Activated T-cell treated with anti-CD3 and anti-CD28 coated beads, Interleukin-2, amount 50 U/mL, for 4 hours (primary cell): ENCODE results near the gene DPH2. TPM values are rescaled to one million over a fixed set of nuclear protein-coding genes. Genes with fewer than 3 reads are reported as not detected.

Experiments used
- ATAC-seq, 2 donors: fragments of 200-7000 bp; cut with Tn5 transposase; one replicate each; pipeline ENCODE4 v1.10.0; 2021
- DNase-seq: peaks from one replicate; pipeline ENCODE4 v3.0.0-alpha.2; 2020
- H3K27me3 Mint-ChIP-seq: one replicate; pipeline ENCODE4 v1.8.0; 2021; ENCODE audit warnings: low read depth, mixed read lengths
- H3K36me3 Mint-ChIP-seq: one replicate; pipeline ENCODE4 v1.8.0; 2022; ENCODE audit warnings: mixed read lengths; ENCODE audit not compliant: insufficient read depth
- H3K4me1 Mint-ChIP-seq: one replicate; pipeline ENCODE4 v1.8.0; 2021; ENCODE audit warnings: low read depth, mixed read lengths
- H3K4me3 Mint-ChIP-seq: one replicate; pipeline ENCODE4 v1.8.0; 2021; ENCODE audit warnings: mild to moderate bottlenecking, moderate library complexity, mixed read lengths
- H3K9me3 Mint-ChIP-seq: one replicate; pipeline ENCODE4 v1.8.0; 2021; ENCODE audit warnings: mixed read lengths
- total RNA-seq, 3 donors: library from RNA; stranded (reverse); gene quantifications; one replicate each; pipeline ENCODE4 v1.2.1, GENCODE V29; 2021

The DPH2 gene, protein sequence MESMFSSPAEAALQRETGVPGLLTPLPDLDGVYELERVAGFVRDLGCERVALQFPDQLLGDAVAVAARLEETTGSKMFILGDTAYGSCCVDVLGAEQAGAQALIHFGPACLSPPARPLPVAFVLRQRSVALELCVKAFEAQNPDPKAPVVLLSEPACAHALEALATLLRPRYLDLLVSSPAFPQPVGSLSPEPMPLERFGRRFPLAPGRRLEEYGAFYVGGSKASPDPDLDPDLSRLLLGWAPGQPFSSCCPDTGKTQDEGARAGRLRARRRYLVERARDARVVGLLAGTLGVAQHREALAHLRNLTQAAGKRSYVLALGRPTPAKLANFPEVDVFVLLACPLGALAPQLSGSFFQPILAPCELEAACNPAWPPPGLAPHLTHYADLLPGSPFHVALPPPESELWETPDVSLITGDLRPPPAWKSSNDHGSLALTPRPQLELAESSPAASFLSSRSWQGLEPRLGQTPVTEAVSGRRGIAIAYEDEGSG
- total RNA-seq = 100 to 1,000 TPM; 128 to 151 (median 145) TPM

DNA sequence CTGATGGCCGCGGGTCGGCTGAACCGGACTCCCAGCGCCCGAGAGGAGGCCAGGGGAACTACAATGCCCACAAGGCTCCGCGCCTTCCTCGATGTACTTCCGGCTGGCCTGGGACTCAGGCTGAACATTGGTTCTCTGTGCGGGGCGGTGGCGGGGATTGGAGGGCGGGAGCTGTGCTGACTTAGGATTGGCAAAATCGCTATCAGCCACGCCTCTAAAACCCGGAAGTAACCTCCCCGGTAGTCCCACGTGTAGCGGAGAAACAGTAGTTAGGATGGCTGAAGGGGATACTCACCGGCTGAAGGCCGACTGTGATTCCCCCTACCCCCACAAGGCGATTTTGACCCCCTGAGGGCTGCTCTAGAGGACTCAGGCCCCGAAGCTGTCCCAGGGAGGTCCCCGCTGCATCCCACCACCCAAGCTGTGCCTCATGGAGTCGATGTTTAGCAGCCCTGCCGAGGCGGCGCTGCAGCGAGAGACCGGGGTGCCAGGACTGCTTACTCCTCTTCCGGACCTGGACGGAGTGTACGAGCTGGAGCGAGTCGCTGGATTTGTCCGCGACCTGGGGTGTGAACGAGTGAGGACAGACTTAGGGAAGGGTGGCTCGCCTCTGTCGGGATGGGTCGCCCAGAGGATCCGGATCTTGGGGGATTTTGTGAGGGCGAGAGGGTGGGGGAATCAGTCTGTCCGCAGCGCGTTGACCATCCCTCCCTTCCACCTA lies at the start of gene DPH2:
TSS of gene DPH2 (plus strand) at position 265 of the 721 bp plus-strand sequence. CDS start at position 431, 166 bp downstream.
- DNase-seq = peak; percentile 93

DNA sequence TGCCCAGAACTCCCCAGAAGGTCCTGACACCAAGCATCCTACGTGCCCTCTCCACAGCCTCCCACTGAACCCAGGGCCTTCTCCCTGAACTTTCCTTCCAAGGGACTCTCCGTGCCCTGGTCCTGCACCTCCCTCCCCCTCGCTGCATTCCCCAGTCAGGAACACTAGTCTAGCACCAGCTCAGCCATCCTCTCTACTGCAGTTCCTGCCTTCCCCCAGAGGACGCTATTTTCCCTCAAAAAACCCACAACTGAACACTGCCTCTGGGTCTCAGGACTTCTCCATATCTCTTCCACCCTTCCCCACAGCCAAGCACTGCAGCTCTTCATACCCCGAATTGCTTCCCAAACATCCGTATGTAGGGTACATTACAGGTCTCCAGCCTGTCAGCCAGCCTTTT lies 48.8 kb upstream of the DPH2 start:
- DNase-seq = no peak
- Mint-ChIP-seq H3K27me3 (no peaks in the 10 kb centered on the region), H3K9me3 (no peaks in the 10 kb centered on the region), H3K4me1 (no peaks in the 10 kb centered on the region), H3K4me3 (no peak overlapping the region), H3K36me3 (peaks cover 13% of the 10 kb centered on the region)
- ATAC-seq = no peak

More for the DNA sequence above, at the start of gene DPH2:
- peak; percentile 90 to 92 for ATAC-seq
- Mint-ChIP-seq H3K4me3 (peak within 1 kb of the TSS; percentile 99), H3K4me1 (peaks cover 32% of the 10 kb centered on the region), H3K36me3 (peaks cover 22% of the 10 kb centered on the region), H3K27me3 (no peaks in the 10 kb centered on the region), H3K9me3 (no peaks in the 10 kb centered on the region)

DNA sequence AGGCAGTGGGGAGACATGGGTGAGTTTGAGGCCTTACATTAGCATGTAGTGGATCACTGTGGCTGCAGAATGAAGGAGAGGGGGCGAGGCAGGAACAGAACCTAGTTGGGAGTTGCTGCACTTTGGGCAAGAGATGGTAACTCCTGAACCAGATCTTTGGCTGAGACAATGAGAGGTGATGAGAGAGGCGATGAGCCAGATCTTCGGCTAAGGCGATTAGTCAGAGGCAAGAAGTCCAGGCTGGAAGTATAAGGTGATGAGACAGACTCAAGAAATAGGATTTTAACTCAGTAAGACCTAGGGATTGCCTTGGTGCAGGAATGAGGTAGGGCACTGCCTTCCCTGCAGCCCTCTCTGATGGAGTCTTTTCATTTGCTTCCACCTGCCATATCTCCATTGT lies 45.3 kb upstream of the DPH2 start:
- Mint-ChIP-seq H3K9me3 (no peaks in the 10 kb centered on the region), H3K36me3 (peaks cover 14% of the 10 kb centered on the region), H3K27me3 (no peaks in the 10 kb centered on the region), H3K4me3 (no peak overlapping the region), H3K4me1 (no peaks in the 10 kb centered on the region)
- ATAC-seq = no peak
- no peak for DNase-seq

DNA sequence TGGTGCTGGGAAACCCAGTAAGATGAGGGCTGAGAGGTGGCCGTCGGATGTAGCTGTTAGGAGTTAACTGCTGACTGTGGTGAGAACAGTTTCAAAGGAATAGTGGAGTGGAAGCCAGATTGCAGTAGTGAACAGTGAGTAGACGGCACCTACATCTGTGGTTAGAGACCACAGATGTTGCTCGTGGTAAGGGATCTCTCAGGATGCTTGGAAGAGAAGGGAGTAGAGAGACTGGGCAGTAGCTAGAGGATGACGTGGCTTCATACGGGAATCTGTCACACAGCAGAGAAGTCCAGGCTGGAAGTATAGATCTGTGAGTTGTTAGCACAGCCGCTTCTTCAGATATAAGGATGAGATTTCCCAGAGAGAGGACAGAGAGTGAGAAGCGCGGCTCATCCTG lies 44.0 kb upstream of the DPH2 start:
- DNase-seq = no peak
- no peaks in the 10 kb centered on the region for H3K9me3 Mint-ChIP-seq
- no peak for ATAC-seq
- H3K36me3 Mint-ChIP-seq = peaks cover 14% of the 10 kb centered on the region
- H3K4me1 Mint-ChIP-seq = no peaks in the 10 kb centered on the region
- H3K27me3 Mint-ChIP-seq = no peaks in the 10 kb centered on the region
- H3K4me3 Mint-ChIP-seq = no peak overlapping the region

DNA sequence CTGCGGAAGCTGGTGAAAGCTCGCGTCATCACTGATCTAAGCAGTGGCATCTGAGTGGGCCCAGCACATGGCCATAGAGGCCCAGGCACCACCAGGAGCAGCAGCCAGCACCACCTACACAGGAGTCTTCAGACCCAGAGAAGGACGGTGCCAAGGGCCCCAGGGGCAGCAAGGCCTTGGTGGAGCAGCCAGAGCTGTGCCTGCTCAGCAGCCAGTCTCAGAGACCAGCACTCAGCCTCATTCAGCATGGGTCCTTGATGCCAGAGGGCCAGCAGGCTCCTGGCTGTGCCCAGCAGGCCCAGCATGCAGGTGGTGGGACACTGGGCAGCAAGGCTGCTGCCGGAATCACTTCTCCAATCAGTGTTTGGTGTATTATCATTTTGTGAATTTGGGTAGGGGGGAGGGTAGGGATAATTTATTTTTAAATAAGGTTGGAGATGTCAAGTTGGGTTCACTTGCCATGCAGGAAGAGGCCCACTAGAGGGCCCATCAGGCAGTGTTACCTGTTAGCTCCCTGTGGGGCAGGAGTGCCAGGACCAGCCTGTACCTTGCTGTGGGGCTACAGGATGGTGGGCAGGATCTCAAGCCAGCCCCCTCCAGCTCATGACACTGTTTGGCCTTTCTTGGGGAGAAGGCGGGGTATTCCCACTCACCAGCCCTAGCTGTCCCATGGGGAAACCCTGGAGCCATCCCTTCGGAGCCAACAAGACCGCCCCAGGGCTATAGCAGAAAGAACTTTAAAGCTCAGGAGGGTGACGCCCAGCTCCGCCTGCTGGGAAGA lies 39.5 kb upstream of the DPH2 start:
- H3K4me1 Mint-ChIP-seq = peaks cover 10% of the 10 kb centered on the region
- no peaks in the 10 kb centered on the region for H3K9me3 Mint-ChIP-seq
- no peak overlapping the region for H3K4me3 Mint-ChIP-seq
- peaks cover 24% of the 10 kb centered on the region for H3K27me3 Mint-ChIP-seq
- DNase-seq (no peak), ATAC-seq (peak in 1 of 2 donors; percentile 27)
- peaks cover 6% of the 10 kb centered on the region for H3K36me3 Mint-ChIP-seq

DNA sequence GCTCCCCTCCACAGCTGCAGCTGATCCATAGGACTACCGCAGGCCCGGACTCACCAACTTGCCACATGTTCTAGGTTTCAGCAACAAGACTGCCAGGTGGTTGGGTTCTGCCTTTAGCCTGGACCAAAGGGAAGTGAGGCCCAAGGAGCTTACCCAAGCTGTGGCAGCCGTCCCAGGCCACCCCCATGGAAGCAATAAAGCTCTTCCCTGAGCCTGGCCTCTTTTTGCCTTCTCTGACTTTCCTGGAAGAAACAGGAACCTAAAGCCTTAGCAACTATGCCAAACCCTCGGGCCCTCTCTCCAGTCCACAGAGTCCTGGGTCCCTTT lies 38.9 kb upstream of the DPH2 start:
- DNase-seq (no peak), ATAC-seq (no peak)
- peaks cover 2% of the 10 kb centered on the region for H3K36me3 Mint-ChIP-seq
- H3K4me1 Mint-ChIP-seq = peaks cover 10% of the 10 kb centered on the region
- no peak overlapping the region for H3K4me3 Mint-ChIP-seq
- peaks cover 30% of the 10 kb centered on the region for H3K27me3 Mint-ChIP-seq
- H3K9me3 Mint-ChIP-seq = no peaks in the 10 kb centered on the region

DNA sequence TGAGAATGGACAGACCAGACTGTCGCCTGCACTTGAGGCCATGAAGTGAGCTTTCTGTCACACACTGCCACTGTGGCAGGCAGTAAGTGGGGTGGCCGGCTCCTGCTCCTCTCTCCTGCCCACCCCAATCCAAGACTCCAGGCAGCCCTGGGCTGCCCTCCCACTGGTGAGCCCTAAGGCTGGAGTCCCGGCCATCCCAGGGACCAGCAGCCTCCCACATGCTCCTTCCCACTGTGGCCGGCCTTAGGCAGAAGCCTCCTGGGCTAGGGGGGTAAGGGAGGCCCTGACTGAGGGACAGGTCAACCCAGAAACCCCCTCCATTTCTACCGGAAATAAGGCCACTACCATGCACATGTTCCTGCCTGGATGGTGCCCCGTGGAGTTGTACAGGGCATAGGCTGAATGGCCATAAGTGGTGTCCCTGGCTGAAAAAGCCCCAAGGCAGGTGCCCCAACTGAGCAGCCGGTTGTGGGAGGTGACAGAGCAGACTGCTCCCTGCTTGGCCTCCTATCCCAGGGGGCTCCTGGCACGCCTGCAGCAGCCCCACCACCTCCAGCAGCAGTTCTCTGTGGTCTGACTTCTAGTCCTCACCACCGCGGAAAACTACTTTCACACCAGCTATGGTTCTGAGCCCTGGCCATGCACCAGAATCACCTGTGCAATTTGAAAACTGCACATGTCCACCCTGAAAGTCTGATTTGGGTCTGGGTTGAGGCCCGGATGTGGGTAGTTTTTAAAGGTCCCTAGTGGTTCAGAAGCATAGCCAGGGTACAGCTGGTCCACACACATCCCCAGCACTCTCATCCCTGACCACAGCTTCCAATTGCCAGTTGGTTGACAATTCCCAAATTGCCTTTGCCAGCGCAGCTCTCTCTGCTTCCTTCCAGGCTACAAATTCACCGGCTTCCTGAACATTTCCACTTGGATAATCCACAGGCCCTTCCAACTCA lies 37.8 kb upstream of the DPH2 start:
- Mint-ChIP-seq H3K9me3 (no peaks in the 10 kb centered on the region), H3K4me3 (no peak overlapping the region), H3K4me1 (peaks cover 10% of the 10 kb centered on the region), H3K27me3 (peaks cover 35% of the 10 kb centered on the region), H3K36me3 (no peaks in the 10 kb centered on the region)
- no peak for DNase-seq
- no peak for ATAC-seq

DNA sequence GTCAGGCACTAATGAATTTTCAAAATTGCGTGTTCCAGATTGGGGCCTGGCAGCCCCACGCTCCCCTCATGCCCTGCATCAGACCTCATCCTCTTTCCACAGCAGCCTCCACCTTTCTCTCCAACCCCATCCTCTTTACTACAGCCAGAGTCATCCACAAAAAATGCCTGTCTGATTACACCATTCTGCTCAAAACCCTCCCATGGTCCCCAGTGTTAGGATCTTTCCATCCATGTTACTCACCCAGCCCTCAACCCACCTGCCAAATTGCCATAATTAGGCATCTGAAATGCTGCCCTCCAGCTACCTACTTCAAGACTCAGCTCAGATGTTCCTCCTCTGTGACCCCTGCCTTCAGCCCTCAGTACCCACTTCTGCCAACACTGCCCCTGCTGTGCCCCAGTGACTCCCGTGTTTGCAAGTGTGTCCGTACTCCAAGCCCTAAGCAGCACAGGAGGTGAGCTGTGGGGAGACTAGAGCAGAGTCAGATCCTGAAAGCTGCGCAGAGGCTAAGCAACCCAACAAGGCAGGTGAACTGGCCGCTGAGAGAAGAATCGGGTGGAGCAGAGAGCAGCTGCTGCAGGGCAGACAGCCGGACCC lies 36.9 kb upstream of the DPH2 start:
- no peak overlapping the region for H3K4me3 Mint-ChIP-seq
- peaks cover 37% of the 10 kb centered on the region for H3K27me3 Mint-ChIP-seq
- H3K9me3 Mint-ChIP-seq = no peaks in the 10 kb centered on the region
- DNase-seq = no peak
- H3K36me3 Mint-ChIP-seq = no peaks in the 10 kb centered on the region
- peaks cover 10% of the 10 kb centered on the region for H3K4me1 Mint-ChIP-seq
- ATAC-seq = peak in 1 of 2 donors; percentile 10

DNA sequence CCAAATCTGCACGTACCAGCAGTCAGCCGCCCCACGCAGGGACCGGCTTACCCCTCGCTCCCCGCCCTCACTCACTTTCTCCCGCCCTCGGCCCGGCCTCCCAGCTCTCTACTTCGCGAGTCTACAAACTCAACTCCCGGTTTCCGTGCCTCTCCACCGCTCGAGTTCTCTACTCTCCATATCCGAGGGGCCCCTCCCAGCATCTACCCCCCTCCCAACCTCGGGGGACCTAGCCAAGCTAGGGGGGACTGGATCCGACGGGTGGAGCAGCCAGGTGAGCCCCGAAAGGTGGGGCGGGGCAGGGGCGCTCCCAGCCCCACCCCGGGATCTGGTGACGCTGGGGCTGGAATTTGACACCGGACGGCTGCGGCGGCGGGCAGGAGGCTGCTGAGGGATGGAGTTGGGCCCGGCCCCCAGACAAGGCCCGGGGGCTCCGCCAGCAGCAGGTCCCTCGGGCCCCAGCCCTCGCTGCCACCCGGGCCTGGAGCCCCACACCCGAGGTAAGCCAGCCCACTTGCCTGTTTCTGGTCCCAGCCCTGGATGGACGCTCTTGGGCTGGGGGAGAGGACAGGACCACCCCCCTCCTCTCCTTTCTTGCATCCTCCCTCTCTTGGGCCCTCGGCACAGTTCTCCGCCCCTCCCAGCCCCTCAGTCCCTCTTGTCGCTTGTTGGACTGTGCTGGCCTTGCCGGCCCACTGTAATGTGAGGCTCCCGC lies 36.3 kb upstream of the DPH2 start, which contains the start of gene ARTN:
TSS of gene ARTN (plus strand) at position 416 of the 715 bp plus-strand sequence. CDS start 1,856 bp downstream, outside the sequence.
- peaks cover 4% of the 10 kb centered on the region for H3K36me3 Mint-ChIP-seq

DNA sequence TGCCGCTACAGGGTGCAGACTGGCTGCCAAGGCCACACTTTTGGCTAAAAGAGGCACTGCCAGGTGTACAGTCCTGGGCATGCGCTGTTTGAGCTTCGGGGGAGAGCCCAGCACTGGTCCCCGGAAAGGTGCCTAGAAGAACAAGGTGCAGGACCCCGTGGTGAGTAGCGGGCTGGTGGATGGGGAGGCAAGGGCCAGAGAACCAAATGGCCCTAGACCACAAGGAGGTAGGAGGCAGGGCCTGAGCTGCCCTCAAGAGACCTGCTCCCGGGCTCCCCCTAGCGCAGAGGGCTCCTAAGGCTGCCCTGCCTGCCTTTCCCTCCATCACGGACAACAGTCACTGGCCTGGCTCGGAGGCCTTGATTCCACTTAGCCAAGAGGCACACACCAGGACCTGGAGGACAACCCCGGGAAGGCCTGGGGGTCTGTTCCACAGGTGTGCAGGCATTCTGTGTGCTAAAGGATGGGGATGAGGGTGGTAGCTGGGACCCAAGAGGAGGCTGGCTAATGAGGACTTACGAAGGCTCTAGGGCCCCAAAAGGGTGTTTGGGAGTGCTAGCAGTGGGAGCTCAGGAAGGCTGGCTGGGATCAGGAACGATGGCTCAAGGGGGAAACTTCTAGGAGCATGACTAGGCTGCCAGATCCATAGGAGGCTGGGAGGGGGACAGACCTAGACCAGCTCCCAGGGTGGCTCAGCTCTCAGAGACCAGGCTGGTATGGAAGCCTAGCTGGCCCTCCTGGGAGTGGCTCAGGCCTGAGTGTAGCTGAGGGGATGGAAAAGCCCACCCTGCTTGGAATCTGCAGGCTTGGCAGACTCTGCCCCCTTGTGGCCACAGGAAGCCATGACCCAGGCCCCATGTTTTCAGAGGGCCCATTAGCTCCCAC lies 35.5 kb upstream of the DPH2 start:
- peaks cover 37% of the 10 kb centered on the region for H3K27me3 Mint-ChIP-seq
- ATAC-seq (peak; percentile 50 to 61), DNase-seq (peak; percentile 40)
- peaks cover 10% of the 10 kb centered on the region for H3K4me1 Mint-ChIP-seq
- H3K4me3 Mint-ChIP-seq = no peak overlapping the region
- no peaks in the 10 kb centered on the region for H3K9me3 Mint-ChIP-seq
- H3K36me3 Mint-ChIP-seq = peaks cover 4% of the 10 kb centered on the region

More for the DNA sequence above, 36.3 kb upstream of the DPH2 start, which contains the start of gene ARTN:
- peak in 1 of 2 donors; percentile 22 for ATAC-seq
- Mint-ChIP-seq H3K27me3 (peaks cover 37% of the 10 kb centered on the region), H3K9me3 (no peaks in the 10 kb centered on the region), H3K4me1 (peaks cover 10% of the 10 kb centered on the region), H3K4me3 (no peak within 1 kb of the TSS)
- no peak for DNase-seq

DNA sequence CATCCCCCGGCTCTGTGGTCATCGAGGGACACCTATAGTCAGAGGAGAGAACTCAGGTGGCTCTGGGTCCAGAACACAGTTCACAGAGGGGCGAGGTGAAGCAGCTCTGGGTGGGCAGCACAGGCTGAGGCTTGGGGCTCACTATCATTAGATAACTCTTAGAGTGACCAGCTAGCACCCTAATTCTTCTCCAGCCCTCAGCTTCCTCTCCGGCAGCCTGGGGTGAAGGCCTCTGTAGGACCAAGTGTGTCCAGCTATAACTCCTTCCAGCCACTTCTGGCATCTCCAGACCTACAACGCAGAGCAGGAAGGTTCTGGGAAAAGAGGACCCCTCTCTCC lies 34.9 kb upstream of the DPH2 start:
- Mint-ChIP-seq H3K36me3 (peaks cover 9% of the 10 kb centered on the region), H3K4me3 (no peak overlapping the region), H3K9me3 (no peaks in the 10 kb centered on the region), H3K4me1 (peaks cover 12% of the 10 kb centered on the region), H3K27me3 (peaks cover 37% of the 10 kb centered on the region)
- DNase-seq (no peak), ATAC-seq (no peak)
